GM18867 (cell line): Measurements from ENCODE around the gene GLMP.

ENCODE experiments used
- ATAC-seq: cut with Tn5 transposase; IDR thresholded peaks from one replicate; pipeline ENCODE4 v1.9.1; 2021; ENCODE audit warnings: mild to moderate bottlenecking, moderate library complexity; ENCODE audit not compliant: unreplicated experiment

The GLMP gene

GRCh38 chr1:156253634-156254033 lies 41.8 kb downstream of the GLMP start:
- no peak for ATAC-seq

- no peak for ATAC-seq
These were observed 44.0 kb downstream of the GLMP start for GRCh38 chr1:156251527-156251926.

GRCh38 chr1:156249593-156249992 lies 45.9 kb downstream of the GLMP start:
- ATAC-seq = no peak

- no peak for ATAC-seq
These were observed 47.2 kb downstream of the GLMP start for GRCh38 chr1:156248323-156248683.

GRCh38 chr1:156247460-156248322 lies 47.8 kb downstream of the GLMP start, which contains the start of gene PAQR6:
TSS of gene PAQR6 (minus strand) at chr1:156248056. CDS start at chr1:156246731, 1,325 bp downstream.
- no peak for ATAC-seq

GRCh38 chr1:156246781-156247459 lies 48.6 kb downstream of the GLMP start:
- ATAC-seq = no peak

- ATAC-seq = no peak
These were observed 49.2 kb downstream of the GLMP start for GRCh38 chr1:156246241-156246780.

GRCh38 chr1:156245451-156246232 lies 49.8 kb downstream of the GLMP start:
- no peak for ATAC-seq

- ATAC-seq = no peak
These were observed 50.8 kb downstream of the GLMP start for GRCh38 chr1:156244712-156245111.

- ATAC-seq = no peak
These were observed 51.4 kb downstream of the GLMP start for GRCh38 chr1:156244126-156244525.

- ATAC-seq = no peak
These were observed 52.7 kb downstream of the GLMP start for GRCh38 chr1:156242738-156243137.
